ENCODE results near the gene BORCS5. TPM values are rescaled to one million over a fixed set of nuclear protein-coding genes. Genes with fewer than 3 reads are reported as not detected.
A peak's percentile ranks its signal among the peaks of the same experiment; 100 is the strongest.

BORCS5 gene
- total and polyA plus RNA-seq, 4 donors: 13.3 to 28.1 (median 14.4) TPM

DNA sequence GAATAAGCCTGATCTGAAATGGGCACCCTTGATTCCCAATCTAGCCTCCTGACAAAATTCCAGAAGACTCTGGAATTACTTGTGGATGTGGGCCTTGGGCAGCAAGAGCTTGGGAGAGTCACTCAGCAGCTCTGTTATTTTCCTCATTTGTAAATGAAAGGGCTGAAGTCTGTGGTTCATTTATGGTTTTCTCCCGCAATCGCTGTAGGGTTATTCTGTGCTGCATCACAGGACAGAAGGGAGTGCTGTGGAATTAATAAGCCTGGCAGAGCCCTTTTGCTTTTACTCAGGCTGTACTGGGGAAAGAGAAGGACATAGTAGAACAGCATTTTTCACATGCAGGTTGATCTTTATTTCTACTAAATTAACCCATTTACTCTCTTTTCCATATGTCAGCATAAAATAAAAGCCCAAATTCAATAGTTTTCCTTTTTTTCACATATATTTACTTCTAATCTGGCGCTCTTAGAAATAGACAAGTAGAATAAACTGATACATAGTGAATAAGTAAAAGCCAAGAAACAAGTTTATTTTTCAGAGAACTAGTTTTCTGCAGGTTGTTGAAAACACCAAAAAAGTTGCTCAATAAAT is 156.6 kb downstream of the BORCS5 start:
- no peaks in the 10 kb centered on the region for H3K27me3 ChIP-seq (ENCODE audit: control insufficient read depth, insufficient read depth, low read length)
- H3K4me3 ChIP-seq (ENCODE audit: low read depth, low read length): no peak overlapping the region
- H3K27ac ChIP-seq (ENCODE audit: low read depth, low read length): no peak overlapping the region
- no peaks in the 10 kb centered on the region for H3K9me3 ChIP-seq (ENCODE audit: control insufficient read depth, insufficient read depth, low read length)
- H3K36me3 ChIP-seq (ENCODE audit: control insufficient read depth, insufficient read depth, low read length): no peaks in the 10 kb centered on the region
- DNase-seq (ENCODE audit: low read depth in 4 of 6, low spot score in 6 of 6): peak in 3 of 6 donors; percentile 28 to 79 (median 58)
- WGBS (ENCODE audit: insufficient coverage): 27% methylated on average over 2 of the region's 3 CpGs
- H3K4me1 ChIP-seq (ENCODE audit: control insufficient read depth, insufficient read depth, low read length): no peaks in the 10 kb centered on the region

- H3K4me3 ChIP-seq (ENCODE audit: low read depth, low read length): no peak overlapping the region
- no peaks in the 10 kb centered on the region for H3K9me3 ChIP-seq (ENCODE audit: control insufficient read depth, insufficient read depth, low read length)
- no peak overlapping the region for H3K27ac ChIP-seq (ENCODE audit: low read depth, low read length)
- H3K4me1 ChIP-seq (ENCODE audit: control insufficient read depth, insufficient read depth, low read length): peaks cover 4% of the 10 kb centered on the region
- no peaks in the 10 kb centered on the region for H3K27me3 ChIP-seq (ENCODE audit: control insufficient read depth, insufficient read depth, low read length)
- H3K36me3 ChIP-seq (ENCODE audit: control insufficient read depth, insufficient read depth, low read length): no peaks in the 10 kb centered on the region
- no peak for DNase-seq (ENCODE audit: low read depth in 4 of 6, low spot score in 6 of 6)
- no CpG with 5 or more reads among the region's 3 CpGs for WGBS (ENCODE audit: insufficient coverage)
Observed at GRCh38 chr12:12518464-12518845, 161.6 kb downstream of the BORCS5 start.

- Histone ChIP-seq H3K36me3 (ENCODE audit: control insufficient read depth, insufficient read depth, low read length) (no peaks in the 10 kb centered on the region), H3K4me1 (ENCODE audit: control insufficient read depth, insufficient read depth, low read length) (peaks cover 4% of the 10 kb centered on the region), H3K9me3 (ENCODE audit: control insufficient read depth, insufficient read depth, low read length) (no peaks in the 10 kb centered on the region), H3K4me3 (ENCODE audit: low read depth, low read length) (peak overlapping the region; percentile 14), H3K27me3 (ENCODE audit: control insufficient read depth, insufficient read depth, low read length) (no peaks in the 10 kb centered on the region), H3K27ac (ENCODE audit: low read depth, low read length) (no peak overlapping the region)
- no peak for DNase-seq (ENCODE audit: low read depth in 4 of 6, low spot score in 6 of 6)
- WGBS (ENCODE audit: insufficient coverage): no CpG with 5 or more reads among the region's 4 CpGs
Observed at GRCh38 chr12:12518919-12519318, 162.0 kb downstream of the BORCS5 start.

Other genes starting within 250 kb of the BORCS5 start
- gene LRP6, start 90.0 kb upstream of the BORCS5 start, total RNA-seq: 10 to 100 TPM; 54.2 to 63.7 TPM
- 10 to 100 TPM; 21.5 to 31.9 TPM for gene LRP6, start 90.0 kb upstream of the BORCS5 start, polyA plus RNA-seq (ENCODE audit: insufficient read length in 2 of 2)
- gene MANSC1, start 6.8 kb upstream of the BORCS5 start, total RNA-seq: 10 to 100 TPM in 1 of 2 donors, 1 to 10 TPM in 1; 5.3 to 16.6 TPM
- 10 to 100 TPM; 21.1 to 26.7 TPM for gene MANSC1, start 6.8 kb upstream of the BORCS5 start, polyA plus RNA-seq (ENCODE audit: insufficient read length in 2 of 2)
- gene DUSP16, start 205.8 kb downstream of the BORCS5 start, total RNA-seq: 10 to 100 TPM; 17.7 to 23.2 TPM
- 10 to 100 TPM; 18.3 to 22.7 TPM for gene DUSP16, start 205.8 kb downstream of the BORCS5 start, polyA plus RNA-seq (ENCODE audit: insufficient read length in 2 of 2)

All from spinal cord (tissue), 10 donors.